Activated CD4-positive, alpha-beta T cell treated with anti-CD3 and anti-CD28 coated beads, Interleukin-2, amount 10 ng/mL, durations not matched to agents 24 days and 14 days (primary cell): ENCODE data around the gene ABLIM1. TPM values are rescaled to one million over a fixed set of nuclear protein-coding genes. Genes with fewer than 3 reads are reported as not detected.

ENCODE experiments used
- DNase-seq: peaks from one replicate; pipeline ENCODE4 v3.0.0; 2022
- H3K27ac Mint-ChIP-seq: one replicate; pipeline ENCODE4 v1.8.0; 2022; ENCODE audit warnings: mild to moderate bottlenecking, mixed read lengths
- H3K27me3 Mint-ChIP-seq: one replicate; pipeline ENCODE4 v1.8.0; 2022; ENCODE audit warnings: mixed read lengths
- H3K36me3 Mint-ChIP-seq: one replicate; pipeline ENCODE4 v1.8.0; 2022; ENCODE audit warnings: low read depth, mild to moderate bottlenecking, mixed read lengths
- H3K4me1 Mint-ChIP-seq: one replicate; pipeline ENCODE4 v1.8.0; 2021; ENCODE audit warnings: mixed read lengths
- H3K4me3 Mint-ChIP-seq: one replicate; pipeline ENCODE4 v1.8.0; 2022; ENCODE audit warnings: mild to moderate bottlenecking, moderate library complexity, mixed read lengths
- H3K9me3 Mint-ChIP-seq: one replicate; pipeline ENCODE4 v1.8.0; 2021; ENCODE audit warnings: mixed read lengths
- intact Hi-C: fragments of 100-400 bp; cut with micrococcal nuclease; formaldehyde crosslinking; loops from one replicate; pipeline ENCODE4 v1.15.1; 2023
- total RNA-seq: library from RNA; stranded (reverse); gene quantifications from 2 replicates; pipeline ENCODE4 v1.2.3, GENCODE V29; 2022

ABLIM1 gene
- total RNA-seq, 1 donor from 2014 or later = 16.5 TPM

DNA sequence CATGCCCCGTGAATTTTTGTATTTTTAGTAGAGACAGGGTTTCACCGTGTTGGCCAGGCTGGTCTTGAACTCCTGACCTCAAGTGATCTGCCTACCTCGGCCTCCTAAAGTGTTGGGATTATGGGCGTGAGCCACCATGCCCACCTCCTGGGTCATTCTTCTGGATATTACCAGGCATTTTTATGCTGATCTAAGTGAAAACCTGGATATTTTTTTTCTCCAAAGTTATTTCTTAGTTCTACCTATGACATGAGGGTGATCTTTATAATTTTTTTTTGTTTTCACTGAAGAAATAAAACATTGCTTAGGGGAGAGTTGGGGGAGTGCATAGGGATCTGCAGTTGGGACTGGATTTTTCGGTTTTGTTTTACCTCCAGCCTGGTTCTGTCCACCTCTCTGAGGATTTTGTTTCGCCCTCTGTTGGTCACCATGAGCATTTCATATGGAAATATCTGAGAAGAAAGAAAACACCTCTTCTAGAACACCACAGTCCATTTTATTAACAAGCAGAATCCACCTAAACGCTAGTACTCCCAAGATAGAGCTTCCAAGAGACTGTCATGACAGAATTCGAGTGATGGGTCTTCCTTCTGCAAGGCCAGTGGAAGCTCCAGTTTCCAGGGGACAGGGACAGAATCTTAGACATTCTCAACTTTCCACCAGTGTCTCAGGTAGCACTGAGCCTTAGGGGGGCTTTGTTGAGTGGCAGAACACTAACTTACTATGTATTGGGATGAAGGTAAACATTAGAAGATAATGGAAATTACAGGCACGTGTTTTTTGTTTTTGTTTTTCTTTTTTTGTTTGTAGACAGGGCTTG, 220.4 kb downstream of the ABLIM1 start:
- peaks cover 2% of the 10 kb centered on the region for H3K4me1 Mint-ChIP-seq
- no peaks in the 10 kb centered on the region for H3K9me3 Mint-ChIP-seq
- intact Hi-C loops = loop anchor here (1.0 kb wide), 1 partner anchor 133 kb away; no protein-coding TSS in a partner anchor
- no peak overlapping the region for H3K4me3 Mint-ChIP-seq
- H3K27ac Mint-ChIP-seq = no peak overlapping the region
- peaks cover 54% of the 10 kb centered on the region for H3K36me3 Mint-ChIP-seq
- no peaks in the 10 kb centered on the region for H3K27me3 Mint-ChIP-seq
- no peak for DNase-seq

DNA sequence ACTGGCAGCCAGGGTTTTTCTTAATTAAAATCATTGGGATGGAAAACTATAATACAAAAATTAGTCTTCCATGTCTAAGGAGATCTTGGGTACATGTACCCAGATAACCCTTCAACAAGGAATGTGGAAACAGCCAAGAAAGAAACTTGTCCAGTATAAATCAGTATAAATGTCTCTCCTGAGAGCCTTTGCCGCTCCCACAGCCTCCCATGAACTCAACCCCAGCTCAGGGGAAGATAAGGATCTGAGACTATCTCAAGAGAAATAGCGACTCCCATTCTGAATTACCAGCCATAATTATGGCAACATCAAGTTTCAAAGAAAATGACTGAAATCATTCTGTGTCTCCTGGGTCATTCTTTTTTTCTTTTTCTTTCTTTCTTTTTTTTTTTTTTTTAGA, 221.1 kb downstream of the ABLIM1 start:
- Mint-ChIP-seq H3K27ac (no peak overlapping the region), H3K36me3 (peaks cover 55% of the 10 kb centered on the region), H3K4me1 (peaks cover 2% of the 10 kb centered on the region), H3K9me3 (no peaks in the 10 kb centered on the region), H3K27me3 (no peaks in the 10 kb centered on the region), H3K4me3 (no peak overlapping the region)
- no peak for DNase-seq
- intact Hi-C loops = loop anchor here (1.0 kb wide), 1 partner anchor 133 kb away; no protein-coding TSS in a partner anchor

DNA sequence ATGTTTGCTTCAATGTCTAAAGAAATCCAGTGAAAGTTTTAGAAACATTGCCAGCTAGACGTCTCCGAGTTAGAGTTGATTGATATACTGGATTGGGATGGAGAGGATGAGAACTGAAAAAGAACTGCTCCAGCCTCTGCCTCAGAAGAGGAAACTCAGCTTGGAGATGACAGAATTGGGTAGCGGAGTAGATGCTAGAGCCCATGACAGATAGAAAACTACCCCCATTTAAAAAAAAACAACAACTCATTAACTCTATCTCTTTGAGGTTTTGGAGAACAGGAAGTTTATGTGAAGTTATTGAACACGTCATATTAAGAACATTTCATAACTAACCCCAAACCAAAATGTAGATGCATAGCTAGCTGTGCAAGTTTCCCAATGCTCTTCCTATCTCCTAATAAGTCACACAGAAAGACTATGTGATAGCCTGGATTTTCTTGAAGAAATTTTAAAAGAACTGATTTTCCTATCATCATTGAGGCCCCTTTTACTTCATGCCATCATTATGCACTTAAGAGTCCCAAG, 225.4 kb downstream of the ABLIM1 start:
- Mint-ChIP-seq H3K4me3 (no peak overlapping the region), H3K27me3 (no peaks in the 10 kb centered on the region), H3K9me3 (no peaks in the 10 kb centered on the region), H3K36me3 (peaks cover 24% of the 10 kb centered on the region), H3K4me1 (peaks cover 3% of the 10 kb centered on the region), H3K27ac (no peak overlapping the region)
- intact Hi-C loops = no loop called here
- DNase-seq = no peak

DNA sequence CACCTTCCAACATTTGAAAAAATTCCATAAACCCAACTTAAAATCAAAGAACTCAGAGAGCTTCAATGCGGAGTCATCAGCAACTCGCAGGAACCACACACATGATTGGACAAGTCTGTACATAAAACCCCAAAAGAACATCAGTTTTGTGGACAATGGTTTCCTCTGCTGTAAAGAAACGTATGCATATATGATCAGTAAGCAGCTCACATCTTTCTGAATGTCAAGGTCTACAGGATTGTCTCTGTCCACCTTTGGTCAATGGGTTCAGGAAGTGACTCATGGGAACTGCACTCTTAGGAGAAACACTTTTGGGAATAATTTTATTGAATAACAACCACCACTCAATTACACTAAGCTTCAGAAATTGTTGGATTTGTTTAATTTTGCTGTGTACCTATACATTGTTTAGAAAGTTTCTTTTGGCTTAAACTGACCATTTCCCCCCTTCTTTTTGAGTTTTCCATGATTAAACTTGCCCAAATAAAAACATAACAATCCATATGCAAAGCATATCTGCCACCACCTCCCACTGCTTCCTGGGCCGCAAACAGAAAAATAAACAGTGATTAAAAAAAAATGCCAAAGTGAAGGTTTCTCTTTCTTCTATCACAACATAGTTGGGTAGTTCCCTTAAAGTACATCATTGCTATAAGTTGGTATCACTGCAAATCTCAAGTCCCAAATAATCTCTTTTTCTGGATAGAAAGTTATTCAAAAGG, 226.5 kb downstream of the ABLIM1 start:
- Mint-ChIP-seq H3K36me3 (peaks cover 22% of the 10 kb centered on the region), H3K27ac (no peak overlapping the region), H3K9me3 (no peaks in the 10 kb centered on the region), H3K4me1 (peaks cover 3% of the 10 kb centered on the region), H3K4me3 (no peak overlapping the region), H3K27me3 (no peaks in the 10 kb centered on the region)
- DNase-seq = no peak
- intact Hi-C loops = no loop called here

- DNase-seq = no peak
- peaks cover 17% of the 10 kb centered on the region for H3K36me3 Mint-ChIP-seq
- no peak overlapping the region for H3K27ac Mint-ChIP-seq
- no peaks in the 10 kb centered on the region for H3K27me3 Mint-ChIP-seq
- no peak overlapping the region for H3K4me3 Mint-ChIP-seq
- peaks cover 3% of the 10 kb centered on the region for H3K4me1 Mint-ChIP-seq
- intact Hi-C loops = no loop called here
- H3K9me3 Mint-ChIP-seq = no peaks in the 10 kb centered on the region
These were observed 227.2 kb downstream of the ABLIM1 start for GRCh38 chr10:114430688-114431413.

- Mint-ChIP-seq H3K4me3 (no peak overlapping the region), H3K27me3 (no peaks in the 10 kb centered on the region), H3K4me1 (peaks cover 3% of the 10 kb centered on the region), H3K27ac (no peak overlapping the region), H3K36me3 (peaks cover 12% of the 10 kb centered on the region), H3K9me3 (no peaks in the 10 kb centered on the region)
- intact Hi-C loops = no loop called here
- no peak for DNase-seq
These were observed 228.3 kb downstream of the ABLIM1 start for GRCh38 chr10:114429581-114430335.

- Mint-ChIP-seq H3K4me3 (no peak overlapping the region), H3K27me3 (no peaks in the 10 kb centered on the region), H3K36me3 (peaks cover 6% of the 10 kb centered on the region), H3K9me3 (no peaks in the 10 kb centered on the region), H3K27ac (no peak overlapping the region), H3K4me1 (peaks cover 3% of the 10 kb centered on the region)
- intact Hi-C loops = no loop called here
- DNase-seq = no peak
These were observed 230.8 kb downstream of the ABLIM1 start for GRCh38 chr10:114427124-114427852.

- Mint-ChIP-seq H3K27ac (no peak overlapping the region), H3K9me3 (no peaks in the 10 kb centered on the region)
- DNase-seq = no peak
These were observed 231.6 kb downstream of the ABLIM1 start for GRCh38 chr10:114426476-114426875.

GRCh38 chr10:114420811-114421485, 237.1 kb downstream of the ABLIM1 start:
- intact Hi-C loops = no loop called here
- Mint-ChIP-seq H3K27me3 (peaks cover 29% of the 10 kb centered on the region), H3K36me3 (no peaks in the 10 kb centered on the region), H3K4me3 (no peak overlapping the region), H3K9me3 (no peaks in the 10 kb centered on the region), H3K4me1 (no peaks in the 10 kb centered on the region), H3K27ac (no peak overlapping the region)
- no peak for DNase-seq

More at GRCh38 chr10:114426476-114426875, 231.6 kb downstream of the ABLIM1 start:
- Mint-ChIP-seq H3K4me3 (no peak overlapping the region), H3K36me3 (peaks cover 3% of the 10 kb centered on the region), H3K27me3 (peaks cover 2% of the 10 kb centered on the region), H3K4me1 (no peaks in the 10 kb centered on the region)
- intact Hi-C loops = no loop called here

GRCh38 chr10:114418109-114418508, 240.0 kb downstream of the ABLIM1 start:
- H3K9me3 Mint-ChIP-seq = no peaks in the 10 kb centered on the region
- H3K4me1 Mint-ChIP-seq = no peaks in the 10 kb centered on the region
- H3K4me3 Mint-ChIP-seq = no peak overlapping the region
- no peak for DNase-seq
- no peak overlapping the region for H3K27ac Mint-ChIP-seq
- H3K27me3 Mint-ChIP-seq = peaks cover 39% of the 10 kb centered on the region
- no peaks in the 10 kb centered on the region for H3K36me3 Mint-ChIP-seq
- intact Hi-C loops = no loop called here

DNA sequence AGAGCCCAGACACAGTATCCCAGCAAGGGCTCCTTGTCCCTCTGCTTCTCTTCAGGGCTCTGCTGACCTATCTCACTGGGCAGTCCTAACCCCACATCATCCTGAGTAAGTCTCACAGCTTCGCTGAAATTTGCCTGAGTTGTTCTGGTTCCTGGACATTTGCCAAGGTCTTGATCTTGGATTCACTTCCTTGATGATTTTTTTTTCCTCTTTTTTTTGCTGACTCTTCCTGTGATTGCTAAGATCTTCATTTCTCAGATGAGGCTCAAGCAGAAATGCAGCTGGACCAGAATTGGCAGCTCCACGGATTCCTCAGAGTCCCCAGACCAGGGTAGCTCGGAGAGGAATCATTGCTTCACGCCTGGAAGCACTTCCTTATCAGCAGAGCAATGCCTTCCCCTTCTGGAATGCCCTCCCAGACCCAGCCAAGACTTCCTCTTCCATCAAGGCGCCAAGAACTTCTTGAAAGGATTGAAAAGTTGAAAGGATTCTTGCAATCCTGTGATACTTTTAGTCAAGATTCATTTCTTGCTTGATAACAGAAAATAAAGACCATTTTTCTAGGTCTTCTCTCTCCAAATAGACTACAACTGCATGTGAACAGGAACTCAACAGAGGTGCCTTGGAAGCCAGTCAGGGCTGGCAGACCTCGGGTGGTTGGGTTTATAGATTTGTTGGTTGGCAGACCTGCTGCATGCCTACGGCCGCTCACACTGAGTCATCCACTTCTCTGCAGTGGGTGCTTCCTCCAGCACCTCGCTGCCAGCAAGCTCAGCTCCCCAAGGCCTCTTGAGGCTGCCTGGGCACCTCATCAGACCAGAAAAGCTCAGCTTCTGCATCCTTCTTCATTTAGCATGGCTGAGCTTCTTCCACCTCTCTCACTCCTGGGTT, 244.9 kb downstream of the ABLIM1 start:
- no peak overlapping the region for H3K27ac Mint-ChIP-seq
- no peaks in the 10 kb centered on the region for H3K9me3 Mint-ChIP-seq
- H3K4me1 Mint-ChIP-seq = no peaks in the 10 kb centered on the region
- H3K27me3 Mint-ChIP-seq = peaks cover 36% of the 10 kb centered on the region
- no peaks in the 10 kb centered on the region for H3K36me3 Mint-ChIP-seq
- H3K4me3 Mint-ChIP-seq = no peak overlapping the region
- DNase-seq = no peak
- intact Hi-C loops = no loop called here
